Natural killer cell treated with Interleukin-12 subunit alpha and Interleukin-12 subunit beta and Interleukin-15 and Interleukin-18, amount 100 ng/mL, for 72 hours (primary cell): ENCODE data around the gene PRKAG3. TPM values are rescaled to one million over a fixed set of nuclear protein-coding genes. Genes with fewer than 3 reads are reported as not detected.
"Not testable (repeated sequence)": the region's sequence is repeated elsewhere in the genome, so short reads cannot be mapped to it uniquely, and the experiment has no call there.

Experiments
- ATAC-seq, 2 donors: fragments of 150-1000 bp; cut with Tn5 transposase in 1 of 2; sonication (Bioruptor Pico), chemical (Tn5 transposase) in 1 of 2; 2 replicates each; pipeline ENCODE4 v1.10.0; 2021
- DNase-seq: peaks from one replicate; pipeline ENCODE4 v3.0.0; 2022; ENCODE audit warnings: low spot score
- H3K27ac Mint-ChIP-seq, 2 donors: 1 replicate in 1 of 2; 2 replicates in 1 of 2; pipeline ENCODE4 v1.8.0; 2022; ENCODE audit warnings: mixed read lengths in 2 of 2, mild to moderate bottlenecking in 1 of 2, moderate library complexity in 1 of 2
- H3K27me3 Mint-ChIP-seq, 2 donors: 1 replicate in 1 of 2; 2 replicates in 1 of 2; pipeline ENCODE4 v1.8.0; 2022; ENCODE audit warnings: mixed read lengths in 2 of 2
- H3K36me3 Mint-ChIP-seq: one replicate; pipeline ENCODE4 v1.8.0; 2022; ENCODE audit warnings: mixed read lengths
- H3K4me1 Mint-ChIP-seq, 2 donors: 1 replicate in 1 of 2; 2 replicates in 1 of 2; pipeline ENCODE4 v1.8.0; 2022; ENCODE audit warnings: low read depth in 2 of 2, mixed read lengths in 2 of 2, mild to moderate bottlenecking in 1 of 2
- H3K4me3 Mint-ChIP-seq: one replicate; pipeline ENCODE4 v1.8.0; 2022; ENCODE audit warnings: mixed read lengths
- H3K9me3 Mint-ChIP-seq: 2 replicates; pipeline ENCODE4 v1.8.0; 2022; ENCODE audit warnings: mixed read lengths
- total RNA-seq, 2 donors: library from RNA; stranded (reverse); gene quantifications; one replicate each; pipeline ENCODE4 v1.2.3, GENCODE V29; 2022

Gene PRKAG3
- total RNA-seq, 2 donors from 2014 or later = not detected

- not testable (repeated sequence) for ATAC-seq
- peaks cover 13 to 17% of the 10 kb centered on the region in 2 donors for H3K27me3 Mint-ChIP-seq
Measured at GRCh38 chr2:218846963-218847362, 15.4 kb upstream of the PRKAG3 start.

GRCh38 chr2:218844334-218844733 lies 12.7 kb upstream of the PRKAG3 start:
- H3K4me3 Mint-ChIP-seq, H3K27ac Mint-ChIP-seq, H3K4me1 Mint-ChIP-seq, H3K36me3 Mint-ChIP-seq, ATAC-seq, DNase-seq, H3K9me3 Mint-ChIP-seq: not testable (repeated sequence)
- H3K27me3 Mint-ChIP-seq = peaks cover 19 to 25% of the 10 kb centered on the region in 2 donors

More at GRCh38 chr2:218846963-218847362, 15.4 kb upstream of the PRKAG3 start:
- not testable (repeated sequence) for H3K4me3 Mint-ChIP-seq, DNase-seq, H3K4me1 Mint-ChIP-seq, H3K36me3 Mint-ChIP-seq, H3K9me3 Mint-ChIP-seq, H3K27ac Mint-ChIP-seq

- Mint-ChIP-seq H3K9me3 (peaks cover 4% of the 10 kb centered on the region), H3K4me3 (no peak overlapping the region), H3K27me3 (peaks cover 34 to 50% of the 10 kb centered on the region in 2 donors), H3K4me1 (no peaks in the 10 kb centered on the region), H3K27ac (no peak overlapping the region), H3K36me3 (no peaks in the 10 kb centered on the region)
- ATAC-seq = no peak
- no peak for DNase-seq
Measured at GRCh38 chr2:218839888-218840287, 8.3 kb upstream of the PRKAG3 start.

DNA sequence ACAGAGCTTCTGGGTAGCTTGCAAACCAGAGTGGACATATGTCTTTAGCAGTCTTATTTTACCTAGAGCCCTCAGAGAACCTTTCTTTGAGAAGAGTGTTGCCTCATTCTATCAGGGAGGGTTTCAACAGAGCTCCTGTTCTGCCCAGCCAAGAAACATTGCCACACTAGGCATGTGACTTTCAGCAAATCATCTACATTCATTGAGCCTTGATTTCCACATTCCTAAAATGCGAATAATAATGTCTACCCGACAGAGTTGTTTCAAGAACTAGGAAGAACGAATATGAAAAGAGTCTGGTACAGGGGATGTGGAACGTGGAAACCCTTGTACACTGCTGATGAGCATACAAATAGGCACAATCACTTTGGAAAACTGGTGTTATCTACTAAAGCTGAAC lies 7.8 kb upstream of the PRKAG3 start:
- peaks cover 3% of the 10 kb centered on the region for H3K9me3 Mint-ChIP-seq
- no peaks in the 10 kb centered on the region for H3K36me3 Mint-ChIP-seq
- peaks cover 33 to 50% of the 10 kb centered on the region in 2 donors for H3K27me3 Mint-ChIP-seq
- H3K4me1 Mint-ChIP-seq = no peaks in the 10 kb centered on the region
- no peak overlapping the region for H3K4me3 Mint-ChIP-seq
- no peak overlapping the region for H3K27ac Mint-ChIP-seq
- ATAC-seq (no peak), DNase-seq (no peak)

GRCh38 chr2:218837495-218837894 lies 5.9 kb upstream of the PRKAG3 start:
- Mint-ChIP-seq H3K4me3 (no peak overlapping the region), H3K27me3 (peaks cover 38 to 55% of the 10 kb centered on the region in 2 donors), H3K27ac (no peak overlapping the region), H3K4me1 (no peaks in the 10 kb centered on the region), H3K36me3 (no peaks in the 10 kb centered on the region), H3K9me3 (no peaks in the 10 kb centered on the region)
- ATAC-seq (no peak), DNase-seq (no peak)

- no peak overlapping the region for H3K4me3 Mint-ChIP-seq
- H3K27ac Mint-ChIP-seq = no peak overlapping the region
- peaks cover 39 to 60% of the 10 kb centered on the region in 2 donors for H3K27me3 Mint-ChIP-seq
- no peaks in the 10 kb centered on the region for H3K9me3 Mint-ChIP-seq
- no peaks in the 10 kb centered on the region for H3K4me1 Mint-ChIP-seq
- ATAC-seq (no peak), DNase-seq (no peak)
- no peaks in the 10 kb centered on the region for H3K36me3 Mint-ChIP-seq
Measured at GRCh38 chr2:218834685-218835084, 3.1 kb upstream of the PRKAG3 start.

DNA sequence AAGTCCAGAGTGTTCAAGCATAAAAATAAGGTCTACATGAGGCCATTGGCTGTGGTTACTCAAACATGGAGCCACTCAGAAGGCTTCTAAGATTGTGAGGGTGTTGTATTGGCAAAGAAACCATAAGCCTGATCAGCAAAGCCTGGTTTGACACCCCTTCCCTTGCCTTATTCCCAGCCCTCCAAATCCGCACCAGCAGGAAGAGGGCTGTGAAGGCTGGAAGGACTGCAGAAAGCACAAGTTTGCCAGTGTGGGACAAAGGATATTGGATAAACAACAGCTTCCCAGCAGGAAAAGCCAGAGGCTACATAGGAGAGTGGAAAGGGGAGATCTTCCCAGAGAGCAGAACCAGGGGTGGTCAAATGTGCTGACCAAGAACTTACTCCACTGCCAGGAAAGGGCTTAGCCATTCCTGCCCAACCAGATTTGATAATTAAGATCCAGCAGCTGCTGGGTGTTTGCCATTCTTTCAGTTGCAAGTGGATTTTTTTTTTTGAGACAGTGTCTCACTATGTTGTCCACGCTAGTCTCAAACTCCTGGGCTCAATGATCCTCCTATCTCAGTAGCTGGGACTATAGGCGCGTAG lies 1.5 kb upstream of the PRKAG3 start:
- Mint-ChIP-seq H3K4me1 (no peaks in the 10 kb centered on the region), H3K27me3 (peaks cover 32 to 47% of the 10 kb centered on the region in 2 donors), H3K27ac (no peak overlapping the region), H3K9me3 (no peaks in the 10 kb centered on the region), H3K36me3 (no peaks in the 10 kb centered on the region), H3K4me3 (no peak overlapping the region)
- ATAC-seq (no peak), DNase-seq (no peak)

DNA sequence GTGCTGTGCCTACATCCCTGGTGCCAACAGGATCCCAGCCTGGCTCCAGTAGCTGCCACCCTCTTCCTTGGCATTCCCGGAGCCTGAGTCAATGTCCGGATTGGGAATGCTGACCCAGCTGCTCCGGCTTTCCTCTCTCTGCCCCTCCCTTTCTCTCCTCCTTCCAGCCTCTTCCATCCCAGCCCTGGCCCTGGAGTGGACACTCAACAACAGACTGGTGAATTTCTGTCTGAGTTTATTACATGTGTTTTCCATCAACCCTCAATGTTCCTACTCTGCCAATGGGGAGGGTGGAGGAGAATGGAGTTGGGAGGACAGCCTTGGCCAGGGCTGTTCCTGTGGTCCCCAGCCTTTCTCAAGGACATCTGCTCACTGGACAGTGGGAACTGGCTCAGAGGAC lies 917 bp upstream of the PRKAG3 start:
- no peak overlapping the region for H3K27ac Mint-ChIP-seq
- DNase-seq (no peak), ATAC-seq (no peak)
- peaks cover 27 to 41% of the 10 kb centered on the region in 2 donors for H3K27me3 Mint-ChIP-seq
- no peaks in the 10 kb centered on the region for H3K4me1 Mint-ChIP-seq
- no peaks in the 10 kb centered on the region for H3K9me3 Mint-ChIP-seq
- no peak overlapping the region for H3K4me3 Mint-ChIP-seq
- no peaks in the 10 kb centered on the region for H3K36me3 Mint-ChIP-seq

DNA sequence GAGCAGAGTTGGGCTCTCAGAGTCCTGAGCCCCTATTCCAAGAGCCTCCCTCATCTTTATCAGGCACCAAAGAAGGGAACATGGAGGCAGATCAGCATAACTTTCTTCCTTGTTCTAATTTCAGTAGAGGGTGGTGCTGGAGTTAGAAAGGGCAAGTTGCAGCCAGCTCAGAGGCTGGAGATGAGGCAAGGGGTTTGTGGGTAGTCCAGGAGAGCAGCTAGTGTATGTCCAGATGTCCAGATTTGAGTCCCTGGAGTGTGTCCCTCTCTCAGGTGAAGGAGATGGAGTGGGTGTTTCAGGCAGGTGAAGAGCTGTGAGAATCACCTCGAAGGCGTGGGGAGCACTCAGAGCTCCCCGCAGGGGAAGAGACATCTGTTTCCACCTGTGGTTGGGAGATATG lies 478 bp upstream of the PRKAG3 start:
- no peak overlapping the region for H3K27ac Mint-ChIP-seq
- no peaks in the 10 kb centered on the region for H3K9me3 Mint-ChIP-seq
- DNase-seq (no peak), ATAC-seq (no peak)
- H3K27me3 Mint-ChIP-seq = peaks cover 23 to 37% of the 10 kb centered on the region in 2 donors
- H3K36me3 Mint-ChIP-seq = no peaks in the 10 kb centered on the region
- H3K4me3 Mint-ChIP-seq = no peak overlapping the region
- no peaks in the 10 kb centered on the region for H3K4me1 Mint-ChIP-seq

GRCh38 chr2:218830526-218831306 lies 887 bp downstream of the PRKAG3 start:
- Mint-ChIP-seq H3K4me1 (no peaks in the 10 kb centered on the region), H3K27ac (no peak overlapping the region), H3K36me3 (no peaks in the 10 kb centered on the region), H3K9me3 (no peaks in the 10 kb centered on the region), H3K27me3 (peaks cover 25 to 37% of the 10 kb centered on the region in 2 donors), H3K4me3 (no peak overlapping the region)
- DNase-seq = no peak
- no peak for ATAC-seq

DNA sequence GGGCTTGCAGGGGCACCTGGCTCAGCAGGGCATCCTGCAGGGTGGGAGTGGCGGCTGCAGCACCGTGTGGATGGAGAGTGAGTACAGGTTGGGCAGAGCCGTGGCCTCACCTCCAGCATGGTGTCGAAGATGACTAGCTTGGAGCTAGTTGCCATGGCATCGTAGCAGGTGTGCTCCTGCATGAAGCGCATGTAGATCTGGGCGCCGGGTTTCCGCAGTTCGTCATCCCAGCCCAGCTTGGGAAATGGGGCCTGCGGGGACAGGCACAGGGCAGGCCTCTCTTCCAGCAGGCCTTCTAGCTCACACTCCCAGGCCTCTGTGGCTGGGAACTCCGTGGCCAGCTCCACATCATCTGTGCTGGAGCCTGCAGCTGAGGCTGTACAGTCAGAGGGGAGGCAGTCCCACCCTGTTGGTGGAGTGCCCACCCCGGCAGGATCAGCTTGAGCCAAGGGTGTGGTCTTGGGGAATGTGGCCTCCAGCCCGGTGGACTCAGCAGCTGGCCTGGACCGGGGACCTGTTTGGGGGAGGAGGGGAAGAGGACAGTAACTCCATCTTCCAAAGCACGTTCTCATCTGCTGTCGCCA lies 1.6 kb downstream of the PRKAG3 start:
- Mint-ChIP-seq H3K9me3 (no peaks in the 10 kb centered on the region), H3K4me3 (no peak overlapping the region), H3K4me1 (no peaks in the 10 kb centered on the region), H3K27ac (no peak overlapping the region), H3K27me3 (peaks cover 25 to 37% of the 10 kb centered on the region in 2 donors), H3K36me3 (no peaks in the 10 kb centered on the region)
- no peak for DNase-seq
- no peak for ATAC-seq

DNA sequence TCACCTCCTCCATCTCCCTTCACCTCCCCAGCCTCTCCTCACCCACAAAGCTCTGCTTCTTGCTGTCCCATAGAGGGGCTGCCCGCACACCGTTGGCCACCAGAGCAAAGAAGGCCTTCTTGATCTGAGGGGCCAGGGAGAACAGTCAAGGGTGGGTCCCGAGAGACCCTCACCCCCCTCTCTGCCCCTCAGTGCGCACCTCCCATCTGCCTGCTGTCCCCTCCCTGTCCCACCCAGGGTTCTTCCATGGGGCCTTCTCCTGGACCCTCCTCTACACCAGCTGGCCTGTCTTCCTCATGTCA lies 3.2 kb downstream of the PRKAG3 start:
- DNase-seq (no peak), ATAC-seq (peak in 1 of 2 donors; percentile 28)
- no peaks in the 10 kb centered on the region for H3K4me1 Mint-ChIP-seq
- H3K27ac Mint-ChIP-seq = no peak overlapping the region
- no peaks in the 10 kb centered on the region for H3K9me3 Mint-ChIP-seq
- no peaks in the 10 kb centered on the region for H3K36me3 Mint-ChIP-seq
- peaks cover 23 to 35% of the 10 kb centered on the region in 2 donors for H3K27me3 Mint-ChIP-seq
- no peak overlapping the region for H3K4me3 Mint-ChIP-seq

DNA sequence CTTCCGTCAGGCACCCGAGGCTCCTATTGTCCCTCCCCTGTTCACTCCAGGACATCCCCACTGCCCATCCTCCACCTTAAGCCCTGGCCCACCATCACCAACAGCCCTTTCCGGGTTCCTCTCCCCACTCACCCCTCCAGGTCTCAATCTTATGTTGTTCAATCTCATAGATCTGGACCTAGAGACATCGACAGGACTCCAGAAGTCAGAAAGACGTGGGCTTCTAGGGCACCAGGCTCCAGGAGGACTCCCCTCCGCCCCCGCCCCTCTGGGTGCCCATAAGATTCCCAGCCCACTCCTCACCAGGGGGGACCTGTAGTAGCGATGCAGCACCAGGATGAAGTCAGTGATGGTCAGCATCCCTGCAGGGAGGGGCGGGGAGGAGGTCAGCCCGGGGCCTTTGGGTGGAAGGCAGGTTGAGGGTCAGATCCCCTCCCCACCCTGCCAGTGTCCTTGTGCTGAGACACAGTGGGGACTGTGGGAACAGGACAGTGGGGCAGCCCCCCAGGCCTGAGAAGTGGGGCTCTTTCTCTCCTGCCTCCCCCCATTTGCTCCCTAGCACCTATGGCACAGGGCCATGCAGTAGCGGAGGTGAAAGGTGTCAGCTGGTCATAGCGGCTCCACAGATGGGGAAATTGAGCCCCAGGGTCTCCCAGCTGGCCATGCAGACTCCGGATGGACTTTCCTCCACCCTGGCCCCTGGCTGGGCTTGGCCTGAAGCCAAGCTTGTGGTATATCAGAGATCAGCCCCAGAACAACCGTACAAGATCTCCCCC lies 3.7 kb downstream of the PRKAG3 start:
- H3K4me3 Mint-ChIP-seq = no peak overlapping the region
- H3K27me3 Mint-ChIP-seq = peaks cover 18 to 29% of the 10 kb centered on the region in 2 donors
- ATAC-seq (peak in 1 of 2 donors; percentile 11), DNase-seq (no peak)
- H3K4me1 Mint-ChIP-seq = no peaks in the 10 kb centered on the region
- no peak overlapping the region for H3K27ac Mint-ChIP-seq
- no peaks in the 10 kb centered on the region for H3K36me3 Mint-ChIP-seq
- H3K9me3 Mint-ChIP-seq = no peaks in the 10 kb centered on the region

DNA sequence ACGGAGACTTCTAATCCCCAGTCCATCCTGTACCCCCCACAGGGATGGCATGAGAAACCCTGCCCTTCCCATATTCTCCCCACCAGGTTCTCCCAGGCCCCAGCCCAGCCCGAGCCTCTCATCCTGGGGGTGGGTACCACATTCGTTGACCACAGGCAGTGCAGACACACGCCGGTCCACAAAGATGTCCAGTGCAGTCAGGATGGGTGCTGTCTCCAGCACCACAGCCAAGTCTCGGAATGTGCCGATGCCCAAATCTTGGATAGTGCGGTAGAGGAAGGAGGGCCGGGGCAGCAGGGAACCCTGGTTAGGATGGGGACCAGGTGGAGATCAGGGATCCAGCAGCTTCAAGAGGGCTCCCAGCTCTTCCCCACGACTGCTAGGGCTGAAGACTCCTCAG lies 4.8 kb downstream of the PRKAG3 start:
- Mint-ChIP-seq H3K4me3 (no peak overlapping the region), H3K36me3 (no peaks in the 10 kb centered on the region), H3K4me1 (no peaks in the 10 kb centered on the region), H3K27ac (no peak overlapping the region), H3K9me3 (no peaks in the 10 kb centered on the region), H3K27me3 (peaks cover 12 to 19% of the 10 kb centered on the region in 2 donors)
- no peak for DNase-seq
- no peak for ATAC-seq
